ENCODE results near the gene TMEM253. TPM values are rescaled to one million over a fixed set of nuclear protein-coding genes. Genes with fewer than 3 reads are reported as not detected.

Gene TMEM253
- polyA plus RNA-seq (2012; ENCODE audit: insufficient read depth, insufficient read length) = not detected

GRCh38 chr14:21100931-21101330, at the start of gene TMEM253:
Gene TMEM253 (plus strand): TSS chr14:21101066. CDS start chr14:21101344, 278 bp downstream.
- H3K4me3 ChIP-seq (ENCODE audit: low read length) = no peak within 1 kb of the TSS
- DNase-seq (ENCODE audit: low read depth, low spot score) = no peak

DNA sequence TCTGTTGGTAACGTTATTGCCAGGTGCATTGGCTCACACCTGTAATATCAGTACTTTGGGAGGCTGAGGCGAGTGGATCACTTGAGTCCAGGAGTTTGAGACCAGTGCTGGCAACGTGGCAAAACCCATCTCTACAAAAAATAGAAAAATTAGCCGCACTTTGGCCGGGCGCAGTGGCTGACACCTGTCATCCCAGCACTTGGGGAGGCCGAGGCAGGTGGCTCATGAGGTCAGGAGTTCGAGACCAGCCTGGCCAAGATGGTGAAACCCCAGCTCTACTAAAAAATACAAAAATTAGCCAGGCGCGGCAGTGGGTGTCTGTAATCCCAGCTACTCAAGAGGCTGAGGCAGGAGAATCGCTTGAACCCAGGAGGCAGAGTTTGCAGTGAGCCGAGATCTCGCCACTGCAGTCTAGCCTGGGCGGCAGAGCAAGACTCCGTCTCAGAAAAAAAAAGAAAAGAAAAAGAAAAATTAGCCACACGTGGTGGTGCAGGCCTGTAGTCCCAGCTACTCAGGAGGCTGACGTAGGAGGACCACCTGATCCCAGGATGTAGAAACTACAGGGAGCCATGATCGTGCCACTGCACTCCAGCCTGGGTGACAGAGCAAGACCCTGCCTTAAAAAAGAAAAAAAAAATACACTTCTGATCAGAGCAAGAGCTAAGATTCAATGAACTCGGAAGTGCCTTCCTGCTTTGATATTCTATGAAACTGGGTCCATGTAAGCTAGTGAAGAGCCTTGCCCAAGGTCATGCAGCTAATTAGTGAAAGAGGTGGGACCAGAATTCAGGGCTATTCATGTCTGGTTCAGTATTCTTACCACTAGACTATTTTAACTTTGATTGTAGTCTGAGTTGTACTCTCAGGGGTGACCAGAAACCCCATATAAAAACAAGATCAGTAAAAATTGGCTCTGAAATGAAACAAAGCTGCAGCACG, 47.4 kb upstream of the TMEM253 start:
- no peak for DNase-seq (ENCODE audit: low read depth, low spot score)
- no peak overlapping the region for H3K4me3 ChIP-seq (ENCODE audit: low read length)

DNA sequence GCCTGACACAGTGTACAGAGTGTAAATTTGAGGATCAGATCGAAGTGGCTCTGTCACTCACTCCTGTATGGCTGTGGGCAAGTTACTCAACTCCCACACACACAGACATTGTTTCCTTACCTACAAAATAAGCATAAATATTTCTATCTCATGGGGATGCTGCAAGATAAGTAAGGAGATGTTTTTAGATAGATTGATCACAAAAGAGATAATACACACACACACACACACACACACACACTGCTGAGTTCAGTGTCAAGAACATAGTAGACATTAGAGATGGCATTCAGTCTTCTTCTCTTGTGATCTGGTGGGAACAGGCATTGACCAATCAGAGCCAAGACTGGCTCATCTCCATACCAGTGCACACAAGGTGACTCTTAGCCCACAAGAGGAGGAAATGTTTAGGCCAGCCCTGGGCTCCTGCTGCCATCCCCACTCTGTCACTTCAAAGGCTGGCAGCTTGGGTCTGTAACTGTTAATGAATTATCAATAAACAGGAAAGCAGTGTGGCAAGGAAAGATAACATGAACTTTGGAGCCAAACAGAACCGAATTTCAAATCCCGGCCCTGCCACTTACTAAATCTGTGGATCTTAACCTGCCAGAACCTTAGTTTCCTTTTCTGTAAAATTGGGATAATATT, 46.6 kb upstream of the TMEM253 start:
- DNase-seq (ENCODE audit: low read depth, low spot score) = no peak
- no peak overlapping the region for H3K4me3 ChIP-seq (ENCODE audit: low read length)

GRCh38 chr14:21054768-21055145, 46.1 kb upstream of the TMEM253 start:
- no peak overlapping the region for H3K4me3 ChIP-seq (ENCODE audit: low read length)
- DNase-seq (ENCODE audit: low read depth, low spot score) = no peak

DNA sequence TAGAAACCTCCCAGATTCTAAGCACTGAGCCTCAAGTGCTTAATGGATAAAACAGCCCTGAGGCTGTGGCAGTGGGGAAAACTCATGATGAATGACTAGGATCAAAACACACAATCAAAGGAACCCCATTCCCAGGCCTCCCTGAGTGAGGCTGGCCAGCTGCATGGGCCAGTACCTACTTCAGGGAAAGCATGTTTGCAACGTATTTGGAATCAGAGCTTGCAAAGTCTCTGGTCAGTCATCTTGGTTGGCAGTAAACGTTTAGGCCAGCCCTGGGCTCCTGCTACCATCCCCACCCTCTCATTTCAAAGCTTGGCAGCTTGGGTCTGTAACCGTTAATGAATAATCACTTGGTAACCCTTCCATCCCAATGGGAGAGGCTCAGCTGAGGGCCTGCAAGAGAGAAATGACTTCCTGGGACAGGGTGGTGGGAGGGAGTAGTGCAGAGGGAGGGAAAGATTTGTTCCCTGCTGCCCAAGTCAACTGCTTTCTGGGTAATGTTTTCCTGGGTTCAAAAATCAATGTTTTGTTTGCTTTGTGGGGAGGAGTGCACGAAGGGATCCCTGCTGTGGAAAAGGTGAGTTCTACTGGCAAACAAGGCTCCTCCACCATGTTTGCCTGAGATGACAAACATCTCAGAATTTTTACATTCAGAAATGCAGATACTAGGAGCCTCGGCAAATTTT, 45.3 kb upstream of the TMEM253 start:
- no peak overlapping the region for H3K4me3 ChIP-seq (ENCODE audit: low read length)
- DNase-seq (ENCODE audit: low read depth, low spot score) = no peak

- H3K4me3 ChIP-seq (ENCODE audit: low read length) = no peak overlapping the region
- no peak for DNase-seq (ENCODE audit: low read depth, low spot score)
Measured at GRCh38 chr14:21056520-21057163, 44.2 kb upstream of the TMEM253 start.

- no peak within 1 kb of the TSS for H3K4me3 ChIP-seq (ENCODE audit: low read length)
- DNase-seq (ENCODE audit: low read depth, low spot score) = no peak
Measured at GRCh38 chr14:21057803-21058675, 42.8 kb upstream of the TMEM253 start, which contains the start of gene RNASE8. Gene RNASE8 (plus strand): TSS chr14:21057822. CDS start chr14:21057893, 71 bp downstream.

GRCh38 chr14:21058903-21059302, 42.0 kb upstream of the TMEM253 start:
- DNase-seq (ENCODE audit: low read depth, low spot score) = no peak
- no peak overlapping the region for H3K4me3 ChIP-seq (ENCODE audit: low read length)

DNA sequence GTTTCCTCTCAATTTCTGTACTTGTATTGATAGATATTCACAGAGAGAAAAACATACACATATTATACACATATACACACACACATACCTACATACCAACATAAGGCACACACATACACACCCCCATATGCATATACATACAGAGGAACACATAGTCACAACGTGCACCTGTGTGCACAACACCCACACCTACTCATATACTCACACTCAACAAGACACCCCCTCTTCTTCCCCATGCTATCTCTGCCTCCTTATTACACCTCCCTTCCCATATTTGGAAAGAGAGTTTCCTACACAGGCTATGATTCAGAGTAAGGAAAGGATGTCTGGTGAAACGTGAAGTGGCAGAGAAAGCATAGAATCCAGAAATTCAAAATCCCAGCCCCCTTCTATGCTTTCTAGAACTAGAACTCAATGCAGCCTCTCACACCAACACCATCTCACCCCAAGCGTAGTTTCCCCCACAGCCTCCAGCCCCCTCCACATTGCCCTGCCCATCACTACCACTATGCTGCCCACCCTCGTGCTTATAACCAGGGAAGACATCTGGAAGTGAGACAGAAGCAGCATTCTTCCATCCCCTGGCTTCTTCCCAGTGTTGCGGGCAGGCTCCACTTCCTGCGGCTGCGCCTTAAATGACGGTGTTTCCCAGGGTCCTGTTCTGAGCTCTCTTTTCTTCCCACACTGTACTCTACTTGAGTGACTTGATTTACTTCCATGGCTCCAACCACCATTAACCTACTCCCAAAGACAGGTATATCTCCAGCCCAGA, 40.8 kb upstream of the TMEM253 start:
- H3K4me3 ChIP-seq (ENCODE audit: low read length) = no peak overlapping the region
- no peak for DNase-seq (ENCODE audit: low read depth, low spot score)

- DNase-seq (ENCODE audit: low read depth, low spot score) = no peak
Measured at GRCh38 chr14:21060614-21061346, 40.1 kb upstream of the TMEM253 start.

DNA sequence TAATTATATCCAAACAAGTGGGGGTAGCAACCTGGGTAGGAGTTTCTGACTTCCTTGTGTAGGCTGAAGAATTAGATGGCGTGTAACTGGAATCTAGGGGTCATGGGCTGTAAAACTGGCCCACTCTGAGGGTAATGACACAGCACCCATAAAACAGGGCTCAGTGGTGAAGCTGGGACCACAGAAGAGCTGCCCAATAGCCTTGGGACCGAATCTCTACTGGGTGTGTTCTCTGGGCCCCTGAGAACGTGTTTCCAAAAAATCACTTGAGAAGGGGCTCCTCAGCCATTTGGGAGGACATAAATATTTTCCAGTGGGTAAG, 39.6 kb upstream of the TMEM253 start:
- no peak overlapping the region for H3K4me3 ChIP-seq (ENCODE audit: low read length)
- DNase-seq (ENCODE audit: low read depth, low spot score) = no peak

More at GRCh38 chr14:21060614-21061346, 40.1 kb upstream of the TMEM253 start:
- H3K4me3 ChIP-seq (ENCODE audit: low read length) = no peak overlapping the region

GRCh38 chr14:21063479-21063878, 37.4 kb upstream of the TMEM253 start:
- no peak overlapping the region for H3K4me3 ChIP-seq (ENCODE audit: low read length)
- no peak for DNase-seq (ENCODE audit: low read depth, low spot score)

GRCh38 chr14:21066882-21067502, 33.9 kb upstream of the TMEM253 start:
- DNase-seq (ENCODE audit: low read depth, low spot score) = peak; percentile 10
- H3K4me3 ChIP-seq (ENCODE audit: low read length) = no peak overlapping the region

GRCh38 chr14:21068521-21069387, 32.1 kb upstream of the TMEM253 start:
- no peak overlapping the region for H3K4me3 ChIP-seq (ENCODE audit: low read length)

GRCh38 chr14:21069388-21070082, 31.3 kb upstream of the TMEM253 start:
- peak overlapping the region; percentile 13; the same call in 1 of the 2 replicates for H3K4me3 ChIP-seq (ENCODE audit: low read length)
- DNase-seq (ENCODE audit: low read depth, low spot score) = no peak

More at GRCh38 chr14:21068521-21069387, 32.1 kb upstream of the TMEM253 start:
- peak; percentile 20 for DNase-seq (ENCODE audit: low read depth, low spot score)

Measured in Jurkat, Clone E6-1 (cell line).